D721Med (cell line): ENCODE results near the gene GPRIN1.
"Not testable (repeated sequence)": the region's sequence is repeated elsewhere in the genome, so short reads cannot be mapped to it uniquely, and the experiment has no call there.

Experiments
- DNase-seq: peaks from one replicate; pipeline ENCODE4 v3.0.0; 2011; ENCODE audit warnings: low spot score; ENCODE audit not compliant: insufficient read length
- FAIRE-seq: peaks from 2 replicates; lab custom pipeline; 2011; peaks lifted over from hg19 to GRCh38; lab: Jason Lieb, UNC
- CTCF ChIP-seq: IDR thresholded peaks from 2 replicates; pipeline ENCODE4 v1.5.1; 2012; ENCODE audit warnings: mild to moderate bottlenecking, control low read depth; ENCODE audit not compliant: insufficient read depth; ENCODE audit errors: missing control alignments

The GPRIN1 gene

GRCh38 chr5:176552332-176552869 is 57.6 kb downstream of the GPRIN1 start:
- no peak for DNase-seq
- no peak for FAIRE-seq
- TF ChIP-seq CTCF: no peak

GRCh38 chr5:176550937-176551336 is 59.0 kb downstream of the GPRIN1 start:
- not testable (repeated sequence) for DNase-seq, FAIRE-seq

- FAIRE-seq (no peak), DNase-seq (no peak)
- TF ChIP-seq CTCF: no peak
These were observed 59.6 kb downstream of the GPRIN1 start for GRCh38 chr5:176550275-176550831.

GRCh38 chr5:176549871-176550270 is 60.1 kb downstream of the GPRIN1 start:
- no peak for TF ChIP-seq CTCF
- FAIRE-seq: no peak
- no peak for DNase-seq

GRCh38 chr5:176548967-176549444 is 61.0 kb downstream of the GPRIN1 start, which contains the start of gene CDHR2:
CDHR2 (plus strand) TSS chr5:176549342; CDS start chr5:176565353, 16,011 bp downstream.
- no peak for TF ChIP-seq CTCF
- DNase-seq (no peak), FAIRE-seq (no peak)

- no peak for FAIRE-seq
- no peak for TF ChIP-seq CTCF
- no peak for DNase-seq
These were observed 62.2 kb downstream of the GPRIN1 start for GRCh38 chr5:176547802-176548201.
